Measurements from ENCODE around the gene UCN2.

UCN2 gene

DNA sequence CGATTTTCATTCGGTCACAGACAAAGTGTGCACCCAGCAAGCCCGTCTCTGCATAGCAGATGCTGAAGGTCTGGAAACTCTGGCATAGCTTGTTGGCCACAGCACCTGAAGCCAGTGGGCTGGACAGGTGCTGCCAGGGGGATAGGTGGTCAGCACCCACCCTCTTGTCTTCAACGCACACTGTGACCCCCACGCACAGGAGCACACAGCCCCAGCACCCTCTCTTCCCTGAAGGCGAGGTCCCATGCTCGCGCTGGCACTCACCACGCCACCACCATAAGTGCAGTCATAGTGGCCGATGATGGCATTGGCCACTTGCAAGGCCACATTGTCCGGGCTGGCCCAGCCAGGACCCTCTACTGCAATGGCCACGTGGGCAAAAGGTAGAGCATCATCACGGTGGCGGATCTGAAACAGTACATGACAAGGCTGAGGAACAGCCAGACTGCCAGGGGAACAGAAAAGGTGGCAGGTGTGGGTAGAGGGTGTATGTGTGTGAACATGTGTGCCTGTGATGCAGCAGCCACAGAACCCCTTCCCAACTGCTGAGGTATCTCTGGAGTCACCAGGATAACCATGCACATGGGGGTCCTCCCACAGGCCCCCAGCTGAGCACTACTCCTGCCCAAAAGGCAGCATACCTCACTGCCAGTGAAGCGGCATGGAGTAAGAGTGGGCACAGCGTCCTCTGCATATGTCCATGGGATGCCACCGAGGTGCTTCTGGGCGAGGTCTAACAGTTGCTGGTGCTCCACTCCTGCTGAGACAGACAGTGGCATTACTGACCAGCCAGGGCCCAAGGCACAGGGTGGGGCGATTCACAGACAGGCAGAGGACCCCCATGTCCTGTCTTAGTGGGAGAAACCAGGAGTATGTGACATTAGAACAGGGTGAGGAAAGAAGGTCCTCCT lies 37.4 kb upstream of the UCN2 start:
- TF ChIP-seq ZC3H10 (CRISPR knock-in tag; IDR thresholded peaks at IDR 0.05) = no peak
- no peak for TF ChIP-seq BACH2 (CRISPR knock-in tag; IDR thresholded peaks at IDR 0.05; ENCODE audit: borderline replicate concordance)
- TF ChIP-seq, protein P1, sequence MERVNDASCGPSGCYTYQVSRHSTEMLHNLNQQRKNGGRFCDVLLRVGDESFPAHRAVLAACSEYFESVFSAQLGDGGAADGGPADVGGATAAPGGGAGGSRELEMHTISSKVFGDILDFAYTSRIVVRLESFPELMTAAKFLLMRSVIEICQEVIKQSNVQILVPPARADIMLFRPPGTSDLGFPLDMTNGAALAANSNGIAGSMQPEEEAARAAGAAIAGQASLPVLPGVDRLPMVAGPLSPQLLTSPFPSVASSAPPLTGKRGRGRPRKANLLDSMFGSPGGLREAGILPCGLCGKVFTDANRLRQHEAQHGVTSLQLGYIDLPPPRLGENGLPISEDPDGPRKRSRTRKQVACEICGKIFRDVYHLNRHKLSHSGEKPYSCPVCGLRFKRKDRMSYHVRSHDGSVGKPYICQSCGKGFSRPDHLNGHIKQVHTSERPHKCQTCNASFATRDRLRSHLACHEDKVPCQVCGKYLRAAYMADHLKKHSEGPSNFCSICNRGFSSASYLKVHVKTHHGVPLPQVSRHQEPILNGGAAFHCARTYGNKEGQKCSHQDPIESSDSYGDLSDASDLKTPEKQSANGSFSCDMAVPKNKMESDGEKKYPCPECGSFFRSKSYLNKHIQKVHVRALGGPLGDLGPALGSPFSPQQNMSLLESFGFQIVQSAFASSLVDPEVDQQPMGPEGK (CRISPR knock-in tag; IDR thresholded peaks at IDR 0.05; ENCODE audit: borderline replicate concordance) = no peak
- TF ChIP-seq ZFP3 (CRISPR knock-in tag; IDR thresholded peaks at IDR 0.05) = no peak
- no peak for TF ChIP-seq ZNF8 (CRISPR knock-in tag; IDR thresholded peaks at IDR 0.05)
- no peak for TF ChIP-seq OSR1 (CRISPR knock-in tag; IDR thresholded peaks at IDR 0.05)
- TF ChIP-seq, protein P2, sequence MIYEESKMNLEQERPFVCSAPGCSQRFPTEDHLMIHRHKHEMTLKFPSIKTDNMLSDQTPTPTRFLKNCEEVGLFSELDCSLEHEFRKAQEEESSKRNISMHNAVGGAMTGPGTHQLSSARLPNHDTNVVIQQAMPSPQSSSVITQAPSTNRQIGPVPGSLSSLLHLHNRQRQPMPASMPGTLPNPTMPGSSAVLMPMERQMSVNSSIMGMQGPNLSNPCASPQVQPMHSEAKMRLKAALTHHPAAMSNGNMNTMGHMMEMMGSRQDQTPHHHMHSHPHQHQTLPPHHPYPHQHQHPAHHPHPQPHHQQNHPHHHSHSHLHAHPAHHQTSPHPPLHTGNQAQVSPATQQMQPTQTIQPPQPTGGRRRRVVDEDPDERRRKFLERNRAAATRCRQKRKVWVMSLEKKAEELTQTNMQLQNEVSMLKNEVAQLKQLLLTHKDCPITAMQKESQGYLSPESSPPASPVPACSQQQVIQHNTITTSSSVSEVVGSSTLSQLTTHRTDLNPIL (CRISPR knock-in tag; IDR thresholded peaks at IDR 0.05; ENCODE audit: low read depth) = no peak
- TF ChIP-seq, protein P3, sequence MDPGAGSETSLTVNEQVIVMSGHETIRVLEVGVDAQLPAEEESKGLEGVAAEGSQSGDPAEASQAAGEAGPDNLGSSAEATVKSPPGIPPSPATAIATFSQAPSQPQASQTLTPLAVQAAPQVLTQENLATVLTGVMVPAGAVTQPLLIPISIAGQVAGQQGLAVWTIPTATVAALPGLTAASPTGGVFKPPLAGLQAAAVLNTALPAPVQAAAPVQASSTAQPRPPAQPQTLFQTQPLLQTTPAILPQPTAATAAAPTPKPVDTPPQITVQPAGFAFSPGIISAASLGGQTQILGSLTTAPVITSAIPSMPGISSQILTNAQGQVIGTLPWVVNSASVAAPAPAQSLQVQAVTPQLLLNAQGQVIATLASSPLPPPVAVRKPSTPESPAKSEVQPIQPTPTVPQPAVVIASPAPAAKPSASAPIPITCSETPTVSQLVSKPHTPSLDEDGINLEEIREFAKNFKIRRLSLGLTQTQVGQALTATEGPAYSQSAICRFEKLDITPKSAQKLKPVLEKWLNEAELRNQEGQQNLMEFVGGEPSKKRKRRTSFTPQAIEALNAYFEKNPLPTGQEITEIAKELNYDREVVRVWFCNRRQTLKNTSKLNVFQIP (CRISPR knock-in tag; IDR thresholded peaks at IDR 0.05; ENCODE audit: borderline replicate concordance, low read depth) = no peak
- TF ChIP-seq, protein P4, sequence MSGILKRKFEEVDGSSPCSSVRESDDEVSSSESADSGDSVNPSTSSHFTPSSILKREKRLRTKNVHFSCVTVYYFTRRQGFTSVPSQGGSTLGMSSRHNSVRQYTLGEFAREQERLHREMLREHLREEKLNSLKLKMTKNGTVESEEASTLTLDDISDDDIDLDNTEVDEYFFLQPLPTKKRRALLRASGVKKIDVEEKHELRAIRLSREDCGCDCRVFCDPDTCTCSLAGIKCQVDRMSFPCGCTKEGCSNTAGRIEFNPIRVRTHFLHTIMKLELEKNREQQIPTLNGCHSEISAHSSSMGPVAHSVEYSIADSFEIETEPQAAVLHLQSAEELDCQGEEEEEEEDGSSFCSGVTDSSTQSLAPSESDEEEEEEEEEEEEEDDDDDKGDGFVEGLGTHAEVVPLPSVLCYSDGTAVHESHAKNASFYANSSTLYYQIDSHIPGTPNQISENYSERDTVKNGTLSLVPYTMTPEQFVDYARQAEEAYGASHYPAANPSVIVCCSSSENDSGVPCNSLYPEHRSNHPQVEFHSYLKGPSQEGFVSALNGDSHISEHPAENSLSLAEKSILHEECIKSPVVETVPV (CRISPR knock-in tag; IDR thresholded peaks at IDR 0.05) = no peak
- no peak for TF ChIP-seq ESRRG (CRISPR knock-in tag; IDR thresholded peaks at IDR 0.05)
- TF ChIP-seq PPARA (CRISPR knock-in tag; IDR thresholded peaks at IDR 0.05; ENCODE audit: borderline replicate concordance) = no peak
- no peak for ATAC-seq

DNA sequence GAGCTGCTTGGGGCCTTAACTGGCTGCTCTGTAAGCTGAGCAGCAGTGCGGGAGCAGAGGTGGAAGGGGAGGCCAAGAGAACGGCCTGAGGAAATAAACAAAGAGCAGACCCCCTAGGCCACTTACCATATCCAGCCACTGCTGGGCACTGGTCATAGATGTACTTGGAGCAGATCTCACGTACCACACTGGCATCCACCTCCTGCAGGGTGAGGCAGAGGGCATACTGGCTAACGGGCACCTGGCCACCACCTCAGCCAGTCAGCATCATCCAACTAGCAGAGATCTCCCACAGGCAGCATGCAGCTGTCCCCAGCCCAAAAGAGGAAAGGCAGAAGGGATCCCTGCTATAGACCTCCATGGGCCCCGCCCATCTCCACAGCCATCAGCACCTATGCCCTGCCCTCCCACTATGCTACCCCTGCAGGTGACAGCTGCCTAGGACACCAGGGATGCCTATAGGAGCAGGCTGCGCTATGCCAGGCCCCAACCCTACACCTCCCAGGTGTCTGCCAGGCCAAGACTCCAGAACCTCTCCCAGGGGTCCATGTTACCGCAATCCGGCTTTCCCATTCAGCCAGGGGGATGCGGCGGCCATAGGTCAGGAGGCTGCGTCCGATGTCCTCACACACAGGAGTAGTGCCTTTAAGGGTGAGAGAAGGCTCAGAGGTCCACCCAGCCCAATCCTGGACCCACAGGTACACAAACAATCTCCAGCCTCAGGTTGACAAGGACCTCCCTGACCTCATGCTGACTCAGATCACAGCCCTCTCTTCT lies 36.1 kb upstream of the UCN2 start:
- ATAC-seq = no peak

DNA sequence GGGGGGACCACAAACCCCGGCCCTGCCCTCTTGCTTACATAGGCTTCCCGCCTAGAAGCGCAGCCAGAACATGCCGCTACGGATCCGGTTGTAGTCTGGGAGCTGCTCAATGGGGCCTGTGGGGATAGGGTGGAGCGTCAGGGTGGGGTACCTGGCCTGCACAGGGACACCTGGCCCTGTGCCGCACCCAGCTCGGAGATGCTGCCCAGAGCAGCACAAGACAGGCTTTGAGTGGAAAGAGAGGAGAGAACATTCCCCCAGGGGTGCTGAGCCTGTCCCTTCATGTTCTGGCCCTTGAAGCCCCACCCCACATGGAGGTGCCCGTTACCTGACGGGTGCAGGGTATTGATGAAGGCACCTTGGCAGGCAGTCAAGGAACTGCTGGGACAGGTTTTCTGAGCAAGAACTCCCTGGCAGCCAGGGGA lies 35.5 kb upstream of the UCN2 start:
- no peak for TF ChIP-seq BACH2 (CRISPR knock-in tag; IDR thresholded peaks at IDR 0.05; ENCODE audit: borderline replicate concordance)
- no peak for TF ChIP-seq ZC3H10 (CRISPR knock-in tag; IDR thresholded peaks at IDR 0.05)
- TF ChIP-seq, protein P3 (CRISPR knock-in tag; IDR thresholded peaks at IDR 0.05; ENCODE audit: borderline replicate concordance, low read depth) = no peak
- no peak for TF ChIP-seq ARNTL (CRISPR knock-in tag; IDR thresholded peaks at IDR 0.05; ENCODE audit: borderline replicate concordance, low read depth)
- no peak for TF ChIP-seq ZNF8 (CRISPR knock-in tag; IDR thresholded peaks at IDR 0.05)
- TF ChIP-seq ISL1 (CRISPR knock-in tag; IDR thresholded peaks at IDR 0.05) = no peak
- TF ChIP-seq, protein P4 (CRISPR knock-in tag; IDR thresholded peaks at IDR 0.05) = no peak
- TF ChIP-seq ZFP3 (CRISPR knock-in tag; IDR thresholded peaks at IDR 0.05) = no peak
- no peak for TF ChIP-seq PPARA (CRISPR knock-in tag; IDR thresholded peaks at IDR 0.05; ENCODE audit: borderline replicate concordance)
- no peak for TF ChIP-seq SNAI2 (CRISPR knock-in tag; IDR thresholded peaks at IDR 0.05)
- TF ChIP-seq GLIS3 (CRISPR knock-in tag; IDR thresholded peaks at IDR 0.05) = no peak

More for the DNA sequence above, 36.1 kb upstream of the UCN2 start:
- TF ChIP-seq, protein P1 (CRISPR knock-in tag; IDR thresholded peaks at IDR 0.05; ENCODE audit: borderline replicate concordance) = no peak
- TF ChIP-seq ESRRG (CRISPR knock-in tag; IDR thresholded peaks at IDR 0.05) (no peak), OSR1 (CRISPR knock-in tag; IDR thresholded peaks at IDR 0.05) (no peak), ZFP30 (CRISPR knock-in tag; IDR thresholded peaks at IDR 0.05) (no peak), PPARA (CRISPR knock-in tag; IDR thresholded peaks at IDR 0.05; ENCODE audit: borderline replicate concordance) (no peak), ZNF8 (CRISPR knock-in tag; IDR thresholded peaks at IDR 0.05) (no peak), TOX (CRISPR knock-in tag; IDR thresholded peaks at IDR 0.05; ENCODE audit: borderline replicate concordance) (no peak), ZFP3 (CRISPR knock-in tag; IDR thresholded peaks at IDR 0.05) (no peak), ZNF70 (CRISPR knock-in tag; IDR thresholded peaks at IDR 0.05) (no peak)

More for the DNA sequence above, 35.5 kb upstream of the UCN2 start:
- no peak for ATAC-seq
